GM12878 (cell line): Measurements from ENCODE around the gene MORN4. TPM values are rescaled to one million over a fixed set of nuclear protein-coding genes. Genes with fewer than 3 reads are reported as not detected.

Experiments
- BMI1 ChIP-seq: fragments of 450-650 bp; IDR thresholded peaks from 2 replicates; pipeline ENCODE4 v1.6.1; 2016; ENCODE audit warnings: mild to moderate bottlenecking, moderate library complexity, borderline replicate concordance
- CUX1 ChIP-seq: IDR thresholded peaks from 2 replicates; pipeline ENCODE4 v1.6.1; 2012; ENCODE audit warnings: improper control_type of control experiment, low read depth, low read length; ENCODE audit not compliant: insufficient replicate concordance
- MTA2 ChIP-seq: fragments of 450-650 bp; IDR thresholded peaks from 2 replicates; pipeline ENCODE4 v1.6.1; 2016; ENCODE audit warnings: low read depth, mild to moderate bottlenecking, moderate library complexity
- RAD21 ChIP-seq: IDR thresholded peaks from 2 replicates; pipeline ENCODE4 v1.6.1; 2011; ENCODE audit warnings: mild to moderate bottlenecking, low read depth, low read length, moderate library complexity; ENCODE audit not compliant: insufficient read depth
- SP1 ChIP-seq: IDR thresholded peaks from one replicate; pipeline ENCODE4 v1.6.1; 2011; ENCODE audit warnings: low read depth, low read length
- ZNF687 ChIP-seq: fragments of 450-650 bp; IDR thresholded peaks from 2 replicates; pipeline ENCODE4 v1.6.1; 2017; ENCODE audit warnings: mild to moderate bottlenecking, moderate library complexity
- polyA plus RNA-seq, 11 experiments: library from polyadenylated mRNA; depleted of rRNA in 4 of 11; unstranded in 6 of 11; stranded (reverse) in 5 of 11; fragments of >200 nt; fragmentation: Nextera tagmentation in 4 of 11; fragmentation: Illumina TruSeq in 1 of 11; extraction: Ambion mirVana in 4 of 11; extraction: Trizol in 1 of 11; gene quantifications; 1 replicate in 1 of 11; 2 replicates in 10 of 11; pipeline versions ENCODE4 v1.2.1 to v1.2.3, GENCODE V29; 2011 to 2016; ENCODE audit warnings: inconsistent platforms in 2 of 11, missing spikeins in 2 of 11, low read depth in 1 of 11
- total RNA-seq, 4 experiments: library from RNA; depleted of rRNA in 3 of 4; stranded (reverse); fragments of >200 nt in 3 of 4; fragmentation: Illumina TruSeq in 1 of 4; extraction: Trizol in 1 of 4; gene quantifications; 2 replicates each; pipeline versions ENCODE4 v1.2.1 to v1.2.3, GENCODE V29; 2013 to 2021
- TF ChIP-seq, protein P1 (sequence below), 3 experiments: IDR thresholded peaks in 2 of 3; conservative IDR thresholded peaks in 1 of 3; 2 replicates each; pipeline ENCODE4 v1.5.1; 2011; ENCODE audit warnings: low read depth in 3 of 3, low read length in 3 of 3, mild to moderate bottlenecking in 3 of 3, control low read depth in 2 of 3, moderate library complexity in 2 of 3, inconsistent platforms in 1 of 3, mixed read lengths in 1 of 3; ENCODE audit not compliant: control insufficient read depth in 2 of 3, insufficient read depth in 1 of 3; ENCODE audit errors: extremely low read depth in 1 of 3

Gene MORN4
- total and polyA plus RNA-seq, 10 of the 15 experiments (the other 5 are each of a cell fraction or from before 2014, with no cell fraction given): 1.3 to 5.5 (median 2.6) TPM

GRCh38 chr10:97612386-97612785, 20.9 kb downstream of the MORN4 start (continued):
- TF ChIP-seq ZNF687: no peak
- no peak for TF ChIP-seq SP1
- TF ChIP-seq BMI1: no peak
- no peak for TF ChIP-seq MTA2
- TF ChIP-seq CUX1: no peak
- TF ChIP-seq RAD21: peak; percentile 70
- TF ChIP-seq, protein P1, sequence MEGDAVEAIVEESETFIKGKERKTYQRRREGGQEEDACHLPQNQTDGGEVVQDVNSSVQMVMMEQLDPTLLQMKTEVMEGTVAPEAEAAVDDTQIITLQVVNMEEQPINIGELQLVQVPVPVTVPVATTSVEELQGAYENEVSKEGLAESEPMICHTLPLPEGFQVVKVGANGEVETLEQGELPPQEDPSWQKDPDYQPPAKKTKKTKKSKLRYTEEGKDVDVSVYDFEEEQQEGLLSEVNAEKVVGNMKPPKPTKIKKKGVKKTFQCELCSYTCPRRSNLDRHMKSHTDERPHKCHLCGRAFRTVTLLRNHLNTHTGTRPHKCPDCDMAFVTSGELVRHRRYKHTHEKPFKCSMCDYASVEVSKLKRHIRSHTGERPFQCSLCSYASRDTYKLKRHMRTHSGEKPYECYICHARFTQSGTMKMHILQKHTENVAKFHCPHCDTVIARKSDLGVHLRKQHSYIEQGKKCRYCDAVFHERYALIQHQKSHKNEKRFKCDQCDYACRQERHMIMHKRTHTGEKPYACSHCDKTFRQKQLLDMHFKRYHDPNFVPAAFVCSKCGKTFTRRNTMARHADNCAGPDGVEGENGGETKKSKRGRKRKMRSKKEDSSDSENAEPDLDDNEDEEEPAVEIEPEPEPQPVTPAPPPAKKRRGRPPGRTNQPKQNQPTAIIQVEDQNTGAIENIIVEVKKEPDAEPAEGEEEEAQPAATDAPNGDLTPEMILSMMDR (IDR thresholded peaks at IDR 0.05 in 2 of 3, conservative IDR thresholded peaks at IDR 0.05 in 1 of 3; ENCODE audit: control insufficient read depth in 2 of 3, extremely low read depth in 1 of 3, insufficient read depth in 1 of 3, low read depth in 3 of 3, low read length in 3 of 3): peak in 1 of 3 experiments; percentile 65; a peak in 3 of 6 replicates
